IMR-90 (cell line): Measurements from ENCODE around the gene HSP90AA1. TPM values are rescaled to one million over a fixed set of nuclear protein-coding genes. Genes with fewer than 3 reads are reported as not detected.

Experiments used
- ATAC-seq: fragments of 200-7000 bp; cut with Tn5 transposase; 2 replicates; pipeline ENCODE4 v1.9.1; 2020; ENCODE audit warnings: low read depth, mild to moderate bottlenecking, moderate library complexity
- BruUV-seq: library from RNA; stranded (reverse); fragments of 400-500 nt; replicated peaks from 2 replicates; lab custom pipeline; 2021; lab: Mats Ljungman, UMichigan
- CTCF ChIA-PET: fragments of 300-600 bp; formaldehyde crosslinking; extraction: SDS; loops from one replicate; lab custom pipeline; 2021; ENCODE audit warnings: antibody characterized with exemption; lab: Yijun Ruan, JAX
- POLR2A ChIA-PET: fragments of 300-600 bp; sonication (Branson Sonifier 250); formaldehyde crosslinking; loops from one replicate; lab custom pipeline; 2022; ENCODE audit warnings: antibody characterized with exemption; ENCODE audit not compliant: unreplicated experiment; lab: Charles Lee
- DNase-seq: peaks from one replicate; pipeline ENCODE4 v3.0.0; 2013
- H2AFZ ChIP-seq: replicated peaks from 2 replicates; pipeline ENCODE3; 2013; ENCODE audit warnings: low read length, mild to moderate bottlenecking; ENCODE audit not compliant: poor library complexity
- H2AK5ac ChIP-seq: 2 replicates; pipeline ENCODE4 v1.6.1; 2013; ENCODE audit warnings: low read depth, low read length, inconsistent platforms
- H2AK9ac ChIP-seq: replicated peaks from 2 replicates; pipeline ENCODE3; 2013; ENCODE audit warnings: mild to moderate bottlenecking, low read depth, low read length, moderate library complexity; ENCODE audit not compliant: poor library complexity
- H2BK120ac ChIP-seq: 2 replicates; pipeline ENCODE4 v1.6.1; 2013; ENCODE audit warnings: low read depth, low read length, inconsistent platforms
- H2BK15ac ChIP-seq: 3 replicates; pipeline ENCODE4 v1.6.1; 2013; ENCODE audit warnings: low read depth, low read length, inconsistent platforms
- H2BK20ac ChIP-seq: 2 replicates; pipeline ENCODE4 v1.6.1; 2013; ENCODE audit warnings: low read depth, mild to moderate bottlenecking, inconsistent platforms, low read length, moderate library complexity
- H2BK5ac ChIP-seq: 2 replicates; pipeline ENCODE4 v1.6.1; 2013; ENCODE audit warnings: mild to moderate bottlenecking, low read depth, low read length, inconsistent platforms; ENCODE audit not compliant: poor library complexity, severe bottlenecking
- H3K14ac ChIP-seq: replicated peaks from 2 replicates; pipeline ENCODE4 v1.6.1; 2013; ENCODE audit warnings: low read depth, low read length, inconsistent platforms
- H3K18ac ChIP-seq: 2 replicates; pipeline ENCODE4 v1.6.1; 2013; ENCODE audit warnings: low read depth, low read length, control low read depth
- H3K23ac ChIP-seq: 2 replicates; pipeline ENCODE4 v1.6.1; 2013; ENCODE audit warnings: low read depth, low read length, inconsistent platforms
- H3K27ac ChIP-seq: 2 replicates; pipeline ENCODE4 v1.5.1; 2013; ENCODE audit warnings: mild to moderate bottlenecking, control low read depth, low read length; ENCODE audit not compliant: insufficient read depth
- H3K27me3 ChIP-seq: 2 replicates; pipeline ENCODE4 v1.6.1; 2013; ENCODE audit warnings: low read length; ENCODE audit not compliant: control insufficient read depth, insufficient read depth
- H3K36me3 ChIP-seq: 2 replicates; pipeline ENCODE4 v1.6.1; 2013; ENCODE audit warnings: low read length, mixed read lengths; ENCODE audit not compliant: control insufficient read depth, insufficient read depth
- H3K4ac ChIP-seq: 2 replicates; pipeline ENCODE4 v1.6.1; 2013; ENCODE audit warnings: low read depth, low read length, inconsistent platforms
- H3K4me1 ChIP-seq: 2 replicates; pipeline ENCODE4 v1.6.1; 2013; ENCODE audit warnings: low read length, mixed read lengths; ENCODE audit not compliant: control insufficient read depth, insufficient read depth
- H3K4me2 ChIP-seq: 2 replicates; pipeline ENCODE4 v1.6.1; 2013; ENCODE audit warnings: low read depth, mild to moderate bottlenecking, control low read depth, low read length, moderate library complexity
- H3K4me3 ChIP-seq: 2 replicates; pipeline ENCODE4 v1.5.1; 2013; ENCODE audit warnings: low read depth, mild to moderate bottlenecking, control low read depth, low read length, moderate library complexity; ENCODE audit not compliant: insufficient read depth
- H3K56ac ChIP-seq: 2 replicates; pipeline ENCODE4 v1.6.1; 2013; ENCODE audit warnings: low read length, inconsistent platforms; ENCODE audit not compliant: insufficient read depth; ENCODE audit errors: extremely low read depth
- H3K79me1 ChIP-seq, 2 experiments: 2 replicates each; pipeline ENCODE4 v1.6.1; 2013; ENCODE audit warnings: low read length in 2 of 2, inconsistent platforms in 1 of 2, low read depth in 1 of 2
- H3K9ac ChIP-seq: 2 replicates; pipeline ENCODE4 v1.6.1; 2013; ENCODE audit warnings: low read depth, low read length, control low read depth
- H3K9me1 ChIP-seq: 2 replicates; pipeline ENCODE4 v1.6.1; 2013; ENCODE audit warnings: low read length, inconsistent platforms; ENCODE audit not compliant: insufficient read depth
- H3K9me3 ChIP-seq: 2 replicates; pipeline ENCODE4 v1.6.1; 2013; ENCODE audit warnings: low read length; ENCODE audit not compliant: control insufficient read depth, insufficient read depth
- H4K20me1 ChIP-seq: 2 replicates; pipeline ENCODE4 v1.6.1; 2013; ENCODE audit warnings: low read length, inconsistent platforms; ENCODE audit not compliant: insufficient read depth
- H4K5ac ChIP-seq: 2 replicates; pipeline ENCODE4 v1.6.1; 2013; ENCODE audit warnings: mild to moderate bottlenecking, low read depth, low read length, control low read depth
- H4K8ac ChIP-seq, 2 experiments: 2 replicates each; pipeline ENCODE4 v1.6.1; 2013; ENCODE audit warnings: low read depth in 2 of 2, low read length in 2 of 2, control low read depth in 1 of 2, inconsistent platforms in 1 of 2
- H4K91ac ChIP-seq: 2 replicates; pipeline ENCODE4 v1.6.1; 2013; ENCODE audit warnings: low read depth, low read length, inconsistent platforms; ENCODE audit not compliant: insufficient read depth
- BHLHE40 ChIP-seq: fragments of 150-350 bp; IDR thresholded peaks from 2 replicates; pipeline ENCODE4 v1.6.1; 2016; ENCODE audit warnings: mild to moderate bottlenecking, low read depth, low read length
- CEBPB ChIP-seq: IDR thresholded peaks from 2 replicates; pipeline ENCODE4 v1.6.1; 2012; ENCODE audit warnings: low read depth, low read length, improper control_type of control experiment
- CHD1 ChIP-seq: IDR thresholded peaks from 2 replicates; pipeline ENCODE4 v1.6.1; 2012; ENCODE audit warnings: low read depth, low read length, improper control_type of control experiment
- CTCF ChIP-seq: conservative IDR thresholded peaks from 2 replicates; pipeline ENCODE4 v1.5.1; 2012; ENCODE audit warnings: mild to moderate bottlenecking, low read depth, low read length, improper control_type of control experiment
- FOS ChIP-seq: fragments of 150-350 bp; IDR thresholded peaks from 2 replicates; pipeline ENCODE4 v1.6.1; 2016; ENCODE audit warnings: low read depth, low read length
- MAFK ChIP-seq: IDR thresholded peaks from 2 replicates; pipeline ENCODE4 v1.6.1; 2012; ENCODE audit warnings: low read depth, low read length, improper control_type of control experiment
- MAZ ChIP-seq: IDR thresholded peaks from 2 replicates; pipeline ENCODE4 v1.6.1; 2012; ENCODE audit warnings: low read depth, mild to moderate bottlenecking, low read length, improper control_type of control experiment, moderate library complexity, borderline replicate concordance
- MXI1 ChIP-seq: IDR thresholded peaks from 2 replicates; pipeline ENCODE4 v1.6.1; 2012; ENCODE audit warnings: low read depth, mild to moderate bottlenecking, low read length, moderate library complexity, borderline replicate concordance
- NFE2L2 ChIP-seq: fragments of 150-350 bp; IDR thresholded peaks from 2 replicates; pipeline ENCODE4 v1.6.1; 2016; ENCODE audit warnings: low read depth, mild to moderate bottlenecking, low read length
- POLR2A ChIP-seq: IDR thresholded peaks from 2 replicates; pipeline ENCODE4 v1.6.1; 2012; ENCODE audit warnings: mild to moderate bottlenecking, low read depth, low read length
- RAD21 ChIP-seq: IDR thresholded peaks from 2 replicates; pipeline ENCODE4 v1.6.1; 2012; ENCODE audit warnings: low read length, improper control_type of control experiment
- RCOR1 ChIP-seq: IDR thresholded peaks from 2 replicates; pipeline ENCODE4 v1.6.1; 2012; ENCODE audit warnings: mild to moderate bottlenecking, low read length, improper control_type of control experiment; ENCODE audit not compliant: insufficient replicate concordance
- SMC3 ChIP-seq: fragments of 150-350 bp; IDR thresholded peaks from 2 replicates; pipeline ENCODE4 v1.6.1; 2016; ENCODE audit warnings: low read depth, mild to moderate bottlenecking, antibody characterized with exemption, low read length, moderate library complexity
- WGBS, 2 experiments: methylation state at CpG; one replicate each; pipeline versions ENCODE4 v1.1.5 to v1.1.7; 2013; ENCODE audit warnings: missing lambda C conversion rate in 2 of 2; ENCODE audit not compliant: insufficient read length in 1 of 2; ENCODE audit errors: extremely low coverage in 2 of 2; 5-methylcytosine and 5-hydroxymethylcytosine counted together
- dilution Hi-C: fragments of 300-500 bp; cut with HindIII; formaldehyde crosslinking; loops from one replicate; pipeline ENCODE4 v1.14.3; 2018; ENCODE audit warnings: low sequenced_read_pairs; ENCODE audit not compliant: unreplicated experiment
- in situ Hi-C: fragments of 300-500 bp; cut with MboI; formaldehyde crosslinking; loops from 3 replicates; pipeline ENCODE4 v1.14.3; 2019; ENCODE audit warnings: low sequenced_read_pairs, inconsistent platforms, mixed read lengths
- intact Hi-C: fragments of 100-400 bp; cut with micrococcal nuclease; formaldehyde crosslinking; loops from 2 replicates; pipeline ENCODE4 v1.10.0; 2022
- polyA plus RNA-seq, 3 experiments: library from polyadenylated mRNA; depleted of rRNA; stranded (reverse); fragments of >200 nt; gene quantifications; 2 replicates each; pipeline ENCODE4 v1.2.3, GENCODE V29; 2012; ENCODE audit warnings: low replicate concordance in 1 of 3
- total RNA-seq: library from RNA; depleted of rRNA; stranded (reverse); fragments of >200 nt; gene quantifications from 2 replicates; pipeline ENCODE4 v1.2.3, GENCODE V29; 2012
- TF ChIP-seq, protein P1 (sequence below): fragments of 150-350 bp; IDR thresholded peaks from 2 replicates; pipeline ENCODE4 v1.6.1; 2017; ENCODE audit warnings: mild to moderate bottlenecking, antibody characterized with exemption, low read length, low read depth
- TF ChIP-seq, protein P2 (sequence below): fragments of 150-350 bp; IDR thresholded peaks from 2 replicates; pipeline ENCODE4 v1.6.1; 2016; ENCODE audit warnings: low read depth, mild to moderate bottlenecking, low read length, moderate library complexity, borderline replicate concordance

Gene HSP90AA1
- total and polyA plus RNA-seq, 2 of the 4 experiments (the other 2 are of a cell fraction) = 535 to 578 TPM

GRCh38 chr14:102075155-102075554 is 11.7 kb downstream of the HSP90AA1 start:
- dilution Hi-C loops = no loop called here
- TF ChIP-seq CTCF (no peak), SMC3 (no peak), POLR2A (no peak), CEBPB (no peak), MAFK (no peak), RCOR1 (no peak), MAZ (no peak), BHLHE40 (no peak), RAD21 (no peak), FOS (no peak), CHD1 (no peak), MXI1 (no peak), NFE2L2 (no peak)
- TF ChIP-seq, protein P1, sequence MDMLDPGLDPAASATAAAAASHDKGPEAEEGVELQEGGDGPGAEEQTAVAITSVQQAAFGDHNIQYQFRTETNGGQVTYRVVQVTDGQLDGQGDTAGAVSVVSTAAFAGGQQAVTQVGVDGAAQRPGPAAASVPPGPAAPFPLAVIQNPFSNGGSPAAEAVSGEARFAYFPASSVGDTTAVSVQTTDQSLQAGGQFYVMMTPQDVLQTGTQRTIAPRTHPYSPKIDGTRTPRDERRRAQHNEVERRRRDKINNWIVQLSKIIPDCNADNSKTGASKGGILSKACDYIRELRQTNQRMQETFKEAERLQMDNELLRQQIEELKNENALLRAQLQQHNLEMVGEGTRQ = no peak
- TF ChIP-seq, protein P2, sequence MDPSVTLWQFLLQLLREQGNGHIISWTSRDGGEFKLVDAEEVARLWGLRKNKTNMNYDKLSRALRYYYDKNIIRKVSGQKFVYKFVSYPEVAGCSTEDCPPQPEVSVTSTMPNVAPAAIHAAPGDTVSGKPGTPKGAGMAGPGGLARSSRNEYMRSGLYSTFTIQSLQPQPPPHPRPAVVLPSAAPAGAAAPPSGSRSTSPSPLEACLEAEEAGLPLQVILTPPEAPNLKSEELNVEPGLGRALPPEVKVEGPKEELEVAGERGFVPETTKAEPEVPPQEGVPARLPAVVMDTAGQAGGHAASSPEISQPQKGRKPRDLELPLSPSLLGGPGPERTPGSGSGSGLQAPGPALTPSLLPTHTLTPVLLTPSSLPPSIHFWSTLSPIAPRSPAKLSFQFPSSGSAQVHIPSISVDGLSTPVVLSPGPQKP = no peak
- H3K56ac ChIP-seq = no peak overlapping the region
- H3K4me1 ChIP-seq = peaks cover 2% of the 10 kb centered on the region
- no peak overlapping the region for H3K14ac ChIP-seq
- H3K9me1 ChIP-seq = peaks cover 6% of the 10 kb centered on the region
- ChIA-PET POLR2A (no interaction called here), CTCF (interaction anchor here (0.6 to 1.0 kb wide), 2 partner anchors 17 to 21 kb away, joined by 3 read pairs; no protein-coding TSS in a partner anchor)
- no peak overlapping the region for H3K27ac ChIP-seq
- H3K4ac ChIP-seq = no peak overlapping the region
- H4K91ac ChIP-seq = no peak overlapping the region
- H3K23ac ChIP-seq = no peak overlapping the region
- H2AK5ac ChIP-seq = no peak overlapping the region
- no peak overlapping the region for H4K8ac ChIP-seq
- no peak overlapping the region for H4K5ac ChIP-seq
- no peak overlapping the region for H2AFZ ChIP-seq
- in situ Hi-C loops = loop anchor here (25.0 kb wide), 1 partner anchor 237 kb away; the partner anchor contains the start of genes MOK and ZNF839
- ATAC-seq (no peak), DNase-seq (no peak)
- H4K20me1 ChIP-seq = peaks cover 8% of the 10 kb centered on the region; the same call in 1 of the 2 replicates
- H3K9me3 ChIP-seq = no peaks in the 10 kb centered on the region
- no peak overlapping the region for H2BK120ac ChIP-seq
- H3K18ac ChIP-seq = no peak overlapping the region
- no peak overlapping the region for H2BK15ac ChIP-seq
- peaks cover 0 to 4% of the 10 kb centered on the region in 2 experiments; a peak in 2 of 4 replicates for H3K79me1 ChIP-seq
- H2BK20ac ChIP-seq = no peak overlapping the region
- no peak overlapping the region for H3K9ac ChIP-seq
- H3K4me2 ChIP-seq = no peak overlapping the region
- no peak overlapping the region for H2BK5ac ChIP-seq
- BruUV-seq = no TSS peak
- H3K4me3 ChIP-seq = no peak overlapping the region
- no peaks in the 10 kb centered on the region for H3K27me3 ChIP-seq
- intact Hi-C loops = no loop called here
- peaks cover 22% of the 10 kb centered on the region for H3K36me3 ChIP-seq
- H2AK9ac ChIP-seq = no peak overlapping the region
- no CpG with 5 or more reads among the region's 4 CpGs for WGBS, 2 experiments
